ENCODE measurements around the gene DONSON. TPM values are rescaled to one million over a fixed set of nuclear protein-coding genes. Genes with fewer than 3 reads are reported as not detected.
A peak's percentile ranks its signal among the peaks of the same experiment; 100 is the strongest.

The DONSON gene
- total and polyA plus RNA-seq, 9 of the 15 experiments (the other 6 are each of a cell fraction or from before 2014, with no cell fraction given): 26.7 to 124 (median 62.6) TPM

- peaks cover 17% of the 10 kb centered on the region for H4K20me1 ChIP-seq (replicated peaks; ENCODE audit: control insufficient read depth, insufficient read depth, low read length)
- in situ Hi-C loops (cut with MboI): no loop called here
- no peak overlapping the region for H2AFZ ChIP-seq (ENCODE audit: low read depth, low read length)
- no peaks in the 10 kb centered on the region; the same call in 1 of the 2 replicates for H3K9me3 ChIP-seq (replicated peaks; ENCODE audit: control insufficient read depth, insufficient read depth, low read depth, low read length)
- ChIA-PET CTCF (ENCODE audit: low intra/inter-chr PET ratio) (no interaction called here), POLR2A (interaction anchor here (0.6 to 6.9 kb wide), 13 partner anchors 9 to 214 kb away, joined by 3 to 99 read pairs (median 4); partner anchors contain the start of genes DONSON and TMEM50B)
- peaks cover 3 to 13% of the 10 kb centered on the region in 2 experiments; a peak in 3 of 5 replicates for H3K4me1 ChIP-seq (replicated peaks in 1 of 2; ENCODE audit: control insufficient read depth in 2 of 2, insufficient read depth in 2 of 2, low read length in 2 of 2)
- intact Hi-C loops (cut with micrococcal nuclease): loop anchor here (5.0 kb wide), 3 partner anchors 142 to 348 kb away; partner anchors contain the start of gene IFNGR2
- H3K9ac ChIP-seq (ENCODE audit: insufficient read depth in 1 of 2, low read depth in 2 of 2, low read length in 2 of 2): peak overlapping the region; percentile 2 to 98; a peak in 3 of 4 replicates
- ATAC-seq (no peak), DNase-seq (ENCODE audit: extremely low read depth in 1 of 4, low spot score in 3 of 4) (no peak), FAIRE-seq (no peak)
- peak overlapping the region; percentile 99 for H3K27ac ChIP-seq (ENCODE audit: extremely low read depth, low read depth, low read length)
- BruUV-seq (replicated peaks): no TSS peak
- H3K9me1 ChIP-seq (ENCODE audit: control insufficient read depth, insufficient read depth, low read length): no peaks in the 10 kb centered on the region
- H3K79me2 ChIP-seq (ENCODE audit: control insufficient read depth, insufficient read depth, low read length): peaks cover 98% of the 10 kb centered on the region
- WGBS (ENCODE audit: insufficient coverage, low coverage, missing lambda C conversion rate): 3% methylated on average over 8 of the region's 8 CpGs
- H3K27me3 ChIP-seq (ENCODE audit: control insufficient read depth in 2 of 2, insufficient read depth in 2 of 2, low read length in 2 of 2): no peaks in the 10 kb centered on the region
- H3K36me3 ChIP-seq (ENCODE audit: control insufficient read depth, insufficient read depth, low read length): peaks cover 60% of the 10 kb centered on the region
- H3K4me2 ChIP-seq (ENCODE audit: insufficient read depth, low read length): peak overlapping the region; percentile 94
- 0 out of 2 replicates have a peak, but pooled peaks have one; percentile 20 for TF ChIP-seq ADNP (tag; IDR thresholded peaks at IDR 0.05)
- 0 out of 2 replicates have a peak, but pooled peaks have one; percentile 10 for TF ChIP-seq SMARCE1 (IDR thresholded peaks at IDR 0.05)
- peak; percentile 62 for TF ChIP-seq ZNF146 (CRISPR knock-in tag; IDR thresholded peaks at IDR 0.05; ENCODE audit: unreplicated experiment)
- TF ChIP-seq FUS (optimal IDR thresholded peaks at IDR 0.05; ENCODE audit: low read depth, low read length): no peak
- peak; percentile 19; the same call in 1 of the 2 replicates for TF ChIP-seq EP400 (IDR thresholded peaks at IDR 0.05)
- no peak for TF ChIP-seq ZNF766 (CRISPR knock-in tag; conservative IDR thresholded peaks at IDR 0.05)
- TF ChIP-seq RBM25 (IDR thresholded peaks at IDR 0.05; ENCODE audit: low read depth, low read length, severe bottlenecking): peak; percentile 4
- no peak for TF ChIP-seq FOXA1 (IDR thresholded peaks at IDR 0.05; ENCODE audit: borderline replicate concordance)
- TF ChIP-seq CHD1 (IDR thresholded peaks at IDR 0.05; ENCODE audit: low read length): peak; percentile 71
- TF ChIP-seq RBM34 (IDR thresholded peaks at IDR 0.05; ENCODE audit: borderline replicate concordance, insufficient read depth, low read length): 0 out of 2 replicates have a peak, but pooled peaks have one; percentile 41
- peak; percentile 34; the same call in 1 of the 2 replicates for TF ChIP-seq RBFOX2 (IDR thresholded peaks at IDR 0.05; ENCODE audit: low read depth, low read length)
- no peak for TF ChIP-seq CBFA2T2 (conservative IDR thresholded peaks at IDR 0.05)
- no peak for TF ChIP-seq ZBTB26 (CRISPR knock-in tag; IDR thresholded peaks at IDR 0.05)
- 0 out of 4 replicates have a peak, but pooled peaks of 1 of the 2 experiments have one; percentile 8 for TF ChIP-seq KDM4B (IDR thresholded peaks at IDR 0.05; ENCODE audit: borderline replicate concordance in 2 of 2, low read depth in 1 of 2)
- TF ChIP-seq ZNF518B (CRISPR knock-in tag; IDR thresholded peaks at IDR 0.05): no peak
- peak overlapping the region; percentile 71 for H3K4me3 ChIP-seq
These were observed 43.9 kb downstream of the DONSON start for GRCh38 chr21:33544451-33545195.
